K562 (cell line): ENCODE results near the gene RABL6. TPM values are rescaled to one million over a fixed set of nuclear protein-coding genes. Genes with fewer than 3 reads are reported as not detected.

Source experiments
- ARID1B ChIP-seq: fragments of 450-650 bp; IDR thresholded peaks from 2 replicates; pipeline ENCODE4 v1.6.1; 2016; ENCODE audit warnings: antibody characterized with exemption, mild to moderate bottlenecking, inconsistent platforms
- CBFA2T2 ChIP-seq: fragments of 450-650 bp; conservative IDR thresholded peaks from 2 replicates; pipeline ENCODE4 v1.6.1; 2017; ENCODE audit warnings: mild to moderate bottlenecking
- CBFA2T3 ChIP-seq: fragments of 450-650 bp; IDR thresholded peaks from 2 replicates; pipeline ENCODE4 v1.6.1; 2017
- DIDO1 ChIP-seq: fragments of 450-650 bp; IDR thresholded peaks from 2 replicates; pipeline ENCODE4 v1.6.1; 2016; ENCODE audit warnings: low read depth, missing biosample characterization, missing genetic modification characterization
- EZH2 ChIP-seq: IDR thresholded peaks from 2 replicates; pipeline ENCODE4 v1.6.1; 2012; ENCODE audit warnings: low read depth, mild to moderate bottlenecking, inconsistent platforms, low read length, borderline replicate concordance
- FOSL1 ChIP-seq: fragments of 200-800 bp; sonication (Bioruptor generic); conservative IDR thresholded peaks from 2 replicates; pipeline ENCODE4 v1.6.1; 2016; ENCODE audit warnings: missing genetic modification characterization, missing compliant biosample characterization
- HDAC2 ChIP-seq: fragments of 450-650 bp; IDR thresholded peaks from 2 replicates; pipeline ENCODE4 v1.6.1; 2016; ENCODE audit warnings: mild to moderate bottlenecking
- HDGF ChIP-seq: fragments of 450-650 bp; IDR thresholded peaks from 2 replicates; pipeline ENCODE4 v1.6.1; 2016
- KAT2B ChIP-seq: IDR thresholded peaks from one replicate; pipeline ENCODE4 v1.6.1; 2012; ENCODE audit warnings: low read depth, mild to moderate bottlenecking, control low read depth, inconsistent platforms, low read length, moderate library complexity
- NCOA4 ChIP-seq: fragments of 450-650 bp; IDR thresholded peaks from 2 replicates; pipeline ENCODE4 v1.6.1; 2018; ENCODE audit warnings: mild to moderate bottlenecking; ENCODE audit not compliant: partially characterized antibody
- NR2C2 ChIP-seq, 2 experiments: fragments of 200-800 bp in 1 of 2; sonication (Bioruptor generic) in 1 of 2; sonication (generic) in 1 of 2; formaldehyde crosslinking in 1 of 2; IDR thresholded peaks; 2 replicates each; pipeline versions ENCODE4 v1.6.1 to v1.8.0; 2016 to 2022; ENCODE audit warnings: mild to moderate bottlenecking in 1 of 2, missing compliant biosample characterization in 1 of 2, missing genetic modification characterization in 1 of 2, missing genetic modification reagents in 1 of 2
- NUFIP1 ChIP-seq: fragments of 450-650 bp; IDR thresholded peaks from 2 replicates; pipeline ENCODE4 v1.6.1; 2018; ENCODE audit not compliant: partially characterized antibody
- POLR2H ChIP-seq: IDR thresholded peaks from 2 replicates; pipeline ENCODE4 v1.6.1; 2016; ENCODE audit warnings: missing genetic modification characterization, low read depth, mild to moderate bottlenecking, control low read depth, missing compliant biosample characterization, moderate library complexity
- PPARD ChIP-seq: fragments of 250-450 bp; sonication (Bioruptor Pico); IDR thresholded peaks from 2 replicates; pipeline ENCODE4 v1.8.0; 2022; ENCODE audit warnings: inconsistent platforms, mild to moderate bottlenecking, moderate library complexity
- RAD21 ChIP-seq, 2 experiments: fragments of 250-450 bp in 1 of 2; fragments of 450-650 bp in 1 of 2; sonication (Bioruptor Pico) in 1 of 2; formaldehyde crosslinking in 1 of 2; IDR thresholded peaks in 1 of 2; conservative IDR thresholded peaks in 1 of 2; 2 replicates each; pipeline versions ENCODE4 v1.4.0 to v1.8.0; 2020 to 2022; ENCODE audit warnings: mild to moderate bottlenecking in 2 of 2, moderate library complexity in 1 of 2
- SMARCA4 ChIP-seq: fragments of 450-650 bp; IDR thresholded peaks from 2 replicates; pipeline ENCODE4 v1.6.1; 2016
- SREBF2 ChIP-seq: sonication (generic); formaldehyde crosslinking; IDR thresholded peaks from 2 replicates; pipeline ENCODE4 v1.4.0; 2020; ENCODE audit warnings: mild to moderate bottlenecking, missing genetic modification reagents
- SRSF7 ChIP-seq: fragments of 200-400 bp; formaldehyde crosslinking; optimal IDR thresholded peaks from 2 replicates; pipeline ENCODE3; 2017; ENCODE audit warnings: mild to moderate bottlenecking, low read depth, low read length
- ZBTB7A ChIP-seq: IDR thresholded peaks from 2 replicates; pipeline ENCODE4 v1.6.1; 2011; ENCODE audit warnings: low read depth, mild to moderate bottlenecking, low read length, moderate library complexity, borderline replicate concordance; ENCODE audit not compliant: control insufficient read depth
- ZNF3 ChIP-seq: fragments of 250-450 bp; sonication (Bioruptor Pico); IDR thresholded peaks from 2 replicates; pipeline ENCODE4 v1.5.0; 2021; ENCODE audit warnings: mild to moderate bottlenecking, moderate library complexity
- ZNF347 ChIP-seq: fragments of 450-650 bp; formaldehyde crosslinking; IDR thresholded peaks from 2 replicates; pipeline ENCODE4 v1.4.0; 2020; ENCODE audit warnings: low read depth, mild to moderate bottlenecking, moderate library complexity
- ZNF583 ChIP-seq: fragments of 250-450 bp; sonication (Bioruptor Pico); IDR thresholded peaks from 2 replicates; pipeline ENCODE4 v1.4.0; 2020
- ZNF717 ChIP-seq: fragments of 250-450 bp; sonication (Bioruptor Pico); IDR thresholded peaks from 2 replicates; pipeline ENCODE4 v1.5.0; 2021
- ZNF778 ChIP-seq: fragments of 450-650 bp; formaldehyde crosslinking; IDR thresholded peaks from 2 replicates; pipeline ENCODE4 v1.4.0; 2020; ENCODE audit warnings: mild to moderate bottlenecking, moderate library complexity
- ZNF830 ChIP-seq: fragments of 250-450 bp; sonication (Bioruptor Pico); IDR thresholded peaks from 2 replicates; pipeline ENCODE4 v1.5.0; 2021; ENCODE audit warnings: mild to moderate bottlenecking
- ZSCAN29 ChIP-seq: fragments of 450-650 bp; IDR thresholded peaks from 2 replicates; pipeline ENCODE4 v1.6.1; 2017
- polyA plus RNA-seq, 8 experiments: library from polyadenylated mRNA; depleted of rRNA in 4 of 8; stranded (reverse) in 5 of 8; unstranded in 3 of 8; fragments of >200 nt; fragmentation: Nextera tagmentation in 2 of 8; fragmentation: Illumina TruSeq in 1 of 8; extraction: Ambion mirVana in 2 of 8; extraction: Trizol in 1 of 8; gene quantifications; 2 replicates each; pipeline versions ENCODE4 v1.2.1 to v1.2.3, GENCODE V29; 2011 to 2014; ENCODE audit warnings: inconsistent platforms in 1 of 8, missing spikeins in 1 of 8
- total RNA-seq, 7 experiments: library from RNA; depleted of rRNA in 6 of 7; stranded (reverse); fragments of >200 nt in 6 of 7; fragmentation: Illumina TruSeq in 2 of 7; extraction: Trizol in 2 of 7; gene quantifications; 2 replicates each; pipeline versions ENCODE4 v1.2.1 to v1.2.3, GENCODE V29; 2011 to 2021; ENCODE audit warnings: low replicate concordance in 1 of 7
- TF ChIP-seq, protein P1 (sequence below): fragments of 450-650 bp; IDR thresholded peaks from 2 replicates; pipeline ENCODE4 v1.6.1; 2014; ENCODE audit warnings: low read depth, mild to moderate bottlenecking, moderate library complexity, borderline replicate concordance
- TF ChIP-seq, protein P2 (sequence below): fragments of 250-450 bp; sonication (Bioruptor Pico); IDR thresholded peaks from 2 replicates; pipeline ENCODE4 v1.6.1; 2021; ENCODE audit warnings: mild to moderate bottlenecking
- TF ChIP-seq, protein P3 (sequence below): sonication (generic); formaldehyde crosslinking; IDR thresholded peaks from 2 replicates; pipeline ENCODE4 v1.8.1; 2023; ENCODE audit warnings: mild to moderate bottlenecking, missing genetic modification reagents

RABL6 gene
- total and polyA plus RNA-seq, 9 of the 15 experiments (the other 6 are each of a cell fraction or from before 2014, with no cell fraction given), result 5.6 to 181 (median 84.5) TPM

DNA sequence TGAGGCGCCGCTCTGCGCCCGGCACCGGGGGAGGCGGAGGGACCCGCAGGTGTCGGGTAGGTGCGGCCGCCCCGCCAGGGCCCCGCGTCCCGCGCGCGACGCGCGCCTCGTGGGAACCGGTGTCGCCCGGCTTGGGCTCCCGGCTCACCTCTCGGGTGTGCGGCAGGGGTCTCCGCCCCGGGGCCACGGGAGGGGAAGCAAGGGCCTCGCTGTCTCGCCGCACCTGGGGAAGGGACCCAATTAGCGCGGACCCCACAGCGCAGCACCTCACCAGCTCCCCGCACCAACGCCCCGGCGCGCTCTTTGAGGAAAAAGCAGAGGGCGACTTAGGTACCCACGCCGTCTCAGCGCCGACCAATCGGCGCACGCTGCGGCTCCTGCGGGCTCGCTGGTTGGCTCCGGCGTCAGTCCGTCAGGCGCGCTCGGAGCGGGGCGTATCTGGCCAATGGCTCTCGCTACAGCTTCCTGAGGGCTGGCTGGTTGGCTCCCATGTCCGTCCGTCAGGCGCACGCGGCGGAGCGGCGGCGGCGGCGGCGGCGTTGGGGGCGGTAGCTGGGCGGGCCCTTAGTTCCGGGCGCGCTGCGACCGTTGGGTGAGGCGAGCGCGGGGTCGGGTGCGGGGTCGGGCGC is 78.3 kb downstream of the RABL6 start, which contains the start of gene TRAF2 (continued):
- TF ChIP-seq NCOA4 (no peak), ZNF583 (CRISPR knock-in tag) (0 out of 2 replicates have a peak, but pooled peaks have one; percentile 28), POLR2H (tag) (no peak), DIDO1 (tag) (no peak), FOSL1 (tag) (no peak), ZNF3 (CRISPR knock-in tag) (no peak), ZNF778 (CRISPR knock-in tag) (no peak), ZSCAN29 (no peak), PPARD (no peak), SMARCA4 (no peak), RAD21 (CRISPR knock-in tag; conservative IDR thresholded peaks at IDR 0.05 in 1 of 2, IDR thresholded peaks at IDR 0.05 in 1 of 2) (no peak), HDAC2 (no peak), EZH2 (no peak), CBFA2T3 (no peak), ZNF717 (CRISPR knock-in tag) (no peak), ZBTB7A (peak; percentile 55; the same call in 1 of the 2 replicates), KAT2B (no peak), SREBF2 (CRISPR knock-in tag) (no peak), NUFIP1 (no peak), HDGF (no peak), ZNF830 (no peak), ZNF347 (CRISPR knock-in tag) (no peak), NR2C2 (CRISPR knock-in tag; IDR thresholded peaks at IDR 0.05) (no peak), NR2C2 (tag; IDR thresholded peaks at IDR 0.05) (no peak), ARID1B (no peak), SRSF7 (no peak), CBFA2T2 (no peak)
- TF ChIP-seq, protein P1, sequence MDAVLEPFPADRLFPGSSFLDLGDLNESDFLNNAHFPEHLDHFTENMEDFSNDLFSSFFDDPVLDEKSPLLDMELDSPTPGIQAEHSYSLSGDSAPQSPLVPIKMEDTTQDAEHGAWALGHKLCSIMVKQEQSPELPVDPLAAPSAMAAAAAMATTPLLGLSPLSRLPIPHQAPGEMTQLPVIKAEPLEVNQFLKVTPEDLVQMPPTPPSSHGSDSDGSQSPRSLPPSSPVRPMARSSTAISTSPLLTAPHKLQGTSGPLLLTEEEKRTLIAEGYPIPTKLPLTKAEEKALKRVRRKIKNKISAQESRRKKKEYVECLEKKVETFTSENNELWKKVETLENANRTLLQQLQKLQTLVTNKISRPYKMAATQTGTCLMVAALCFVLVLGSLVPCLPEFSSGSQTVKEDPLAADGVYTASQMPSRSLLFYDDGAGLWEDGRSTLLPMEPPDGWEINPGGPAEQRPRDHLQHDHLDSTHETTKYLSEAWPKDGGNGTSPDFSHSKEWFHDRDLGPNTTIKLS, result peak; percentile 45; the same call in 1 of the 2 replicates
- TF ChIP-seq, protein P2, sequence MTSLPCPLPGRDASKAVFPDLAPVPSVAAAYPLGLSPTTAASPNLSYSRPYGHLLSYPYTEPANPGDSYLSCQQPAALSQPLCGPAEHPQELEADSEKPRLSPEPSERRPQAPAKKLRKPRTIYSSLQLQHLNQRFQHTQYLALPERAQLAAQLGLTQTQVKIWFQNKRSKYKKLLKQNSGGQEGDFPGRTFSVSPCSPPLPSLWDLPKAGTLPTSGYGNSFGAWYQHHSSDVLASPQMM (CRISPR knock-in tag), result no peak
- TF ChIP-seq, protein P3, sequence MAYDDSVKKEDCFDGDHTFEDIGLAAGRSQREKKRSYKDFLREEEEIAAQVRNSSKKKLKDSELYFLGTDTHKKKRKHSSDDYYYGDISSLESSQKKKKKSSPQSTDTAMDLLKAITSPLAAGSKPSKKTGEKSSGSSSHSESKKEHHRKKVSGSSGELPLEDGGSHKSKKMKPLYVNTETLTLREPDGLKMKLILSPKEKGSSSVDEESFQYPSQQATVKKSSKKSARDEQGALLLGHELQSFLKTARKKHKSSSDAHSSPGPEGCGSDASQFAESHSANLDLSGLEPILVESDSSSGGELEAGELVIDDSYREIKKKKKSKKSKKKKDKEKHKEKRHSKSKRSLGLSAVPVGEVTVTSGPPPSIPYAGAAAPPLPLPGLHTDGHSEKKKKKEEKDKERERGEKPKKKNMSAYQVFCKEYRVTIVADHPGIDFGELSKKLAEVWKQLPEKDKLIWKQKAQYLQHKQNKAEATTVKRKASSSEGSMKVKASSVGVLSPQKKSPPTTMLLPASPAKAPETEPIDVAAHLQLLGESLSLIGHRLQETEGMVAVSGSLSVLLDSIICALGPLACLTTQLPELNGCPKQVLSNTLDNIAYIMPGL, result no peak
